Measurements from ENCODE around the gene FADS6.

DNA sequence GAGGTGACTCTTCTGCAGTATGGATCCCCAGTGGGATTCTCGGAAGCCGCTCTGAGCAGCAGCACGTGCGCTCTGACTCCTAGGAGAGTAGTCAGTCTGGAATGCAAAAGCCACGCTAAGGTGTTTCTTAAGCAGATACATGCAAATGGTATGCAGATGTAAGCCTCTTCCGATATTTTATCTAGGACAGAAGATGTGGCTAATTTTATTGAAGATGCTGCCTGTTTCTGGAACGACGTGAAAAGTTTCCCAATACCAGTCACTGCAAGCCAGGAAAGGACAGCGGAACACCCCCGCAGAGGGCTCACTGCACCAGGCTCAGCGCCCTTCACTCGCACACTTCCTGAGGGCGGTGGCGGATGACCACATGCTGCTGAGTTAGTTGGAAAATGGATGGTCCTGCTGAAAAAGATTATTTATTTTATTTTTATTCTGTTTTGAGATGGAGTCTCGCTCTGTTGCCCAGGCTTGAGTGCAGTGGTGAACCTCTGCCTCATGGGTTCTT, 10.1 kb downstream of the FADS6 start:
- TF ChIP-seq, protein P1, sequence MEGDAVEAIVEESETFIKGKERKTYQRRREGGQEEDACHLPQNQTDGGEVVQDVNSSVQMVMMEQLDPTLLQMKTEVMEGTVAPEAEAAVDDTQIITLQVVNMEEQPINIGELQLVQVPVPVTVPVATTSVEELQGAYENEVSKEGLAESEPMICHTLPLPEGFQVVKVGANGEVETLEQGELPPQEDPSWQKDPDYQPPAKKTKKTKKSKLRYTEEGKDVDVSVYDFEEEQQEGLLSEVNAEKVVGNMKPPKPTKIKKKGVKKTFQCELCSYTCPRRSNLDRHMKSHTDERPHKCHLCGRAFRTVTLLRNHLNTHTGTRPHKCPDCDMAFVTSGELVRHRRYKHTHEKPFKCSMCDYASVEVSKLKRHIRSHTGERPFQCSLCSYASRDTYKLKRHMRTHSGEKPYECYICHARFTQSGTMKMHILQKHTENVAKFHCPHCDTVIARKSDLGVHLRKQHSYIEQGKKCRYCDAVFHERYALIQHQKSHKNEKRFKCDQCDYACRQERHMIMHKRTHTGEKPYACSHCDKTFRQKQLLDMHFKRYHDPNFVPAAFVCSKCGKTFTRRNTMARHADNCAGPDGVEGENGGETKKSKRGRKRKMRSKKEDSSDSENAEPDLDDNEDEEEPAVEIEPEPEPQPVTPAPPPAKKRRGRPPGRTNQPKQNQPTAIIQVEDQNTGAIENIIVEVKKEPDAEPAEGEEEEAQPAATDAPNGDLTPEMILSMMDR (IDR thresholded peaks at IDR 0.05) = no peak
- no peak for TF ChIP-seq POLR2A (IDR thresholded peaks at IDR 0.05)
- TF ChIP-seq POLR2AphosphoS5 (IDR thresholded peaks at IDR 0.05) = no peak
